IPS-NIHi7 (cell line): Measurements from ENCODE around the gene ASCL1.

Experiments used
- DNase-seq: peaks from one replicate; pipeline ENCODE4 v3.0.0; 2012; ENCODE audit warnings: mixed read lengths; ENCODE audit errors: extremely low spot score

The ASCL1 gene

DNA sequence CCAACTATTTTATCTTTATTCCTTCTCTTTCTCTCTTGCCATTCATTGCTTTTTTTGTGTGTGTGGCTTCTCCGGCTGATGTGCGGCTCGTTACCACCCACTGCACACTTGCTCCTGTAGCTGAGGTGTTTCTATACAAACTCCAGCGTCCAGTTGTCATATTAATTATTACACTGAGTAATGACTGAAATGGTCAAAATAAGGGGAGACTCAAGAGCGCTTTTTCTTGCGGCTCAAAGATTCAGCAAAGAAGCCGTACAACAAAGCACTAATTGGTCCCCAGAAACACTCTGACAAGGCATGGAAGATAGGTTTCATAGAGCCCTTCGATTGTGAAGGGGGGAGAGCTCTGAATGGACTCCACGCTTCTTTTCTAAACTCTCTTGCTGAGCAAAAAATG, 5.6 kb upstream of the ASCL1 start:
- DNase-seq: no peak

DNA sequence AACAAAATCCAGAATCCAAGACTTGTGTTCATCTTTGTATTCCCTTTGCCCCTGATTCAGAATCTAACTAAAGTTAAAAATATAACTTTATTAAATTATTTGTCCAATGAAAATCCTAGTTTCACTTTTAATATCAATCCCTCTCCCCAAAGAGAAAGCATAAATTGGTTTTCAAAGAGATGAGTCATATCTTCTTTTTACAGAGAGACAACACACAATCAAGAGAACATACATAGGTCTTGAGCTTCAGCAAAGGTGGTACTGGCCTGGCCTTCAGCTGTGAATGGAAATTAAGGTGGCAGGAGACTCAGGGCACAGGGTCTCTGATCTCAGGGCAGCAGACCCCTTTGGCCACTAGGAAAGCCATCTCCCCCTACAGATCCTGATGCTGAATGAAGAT, 4.3 kb upstream of the ASCL1 start:
- DNase-seq: no peak

DNA sequence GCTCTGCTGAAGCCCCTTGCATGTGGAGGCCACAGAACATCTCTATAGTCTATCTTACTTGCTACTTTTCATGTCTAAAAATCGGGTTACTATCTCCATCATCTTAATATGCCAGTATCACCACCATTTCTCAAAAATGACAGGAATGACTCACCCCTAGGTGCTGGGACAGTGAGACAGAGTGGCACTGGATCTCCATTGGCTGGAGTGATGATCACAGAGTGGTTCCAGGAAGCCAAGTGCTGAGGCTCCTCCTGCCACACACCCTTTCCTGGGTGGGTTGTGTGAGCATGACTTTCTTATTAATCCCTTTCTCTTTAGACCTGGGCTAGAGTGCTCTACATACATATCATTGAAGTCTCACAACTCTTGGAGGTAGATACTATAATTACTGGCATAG, 3.3 kb upstream of the ASCL1 start:
- DNase-seq: no peak

DNA sequence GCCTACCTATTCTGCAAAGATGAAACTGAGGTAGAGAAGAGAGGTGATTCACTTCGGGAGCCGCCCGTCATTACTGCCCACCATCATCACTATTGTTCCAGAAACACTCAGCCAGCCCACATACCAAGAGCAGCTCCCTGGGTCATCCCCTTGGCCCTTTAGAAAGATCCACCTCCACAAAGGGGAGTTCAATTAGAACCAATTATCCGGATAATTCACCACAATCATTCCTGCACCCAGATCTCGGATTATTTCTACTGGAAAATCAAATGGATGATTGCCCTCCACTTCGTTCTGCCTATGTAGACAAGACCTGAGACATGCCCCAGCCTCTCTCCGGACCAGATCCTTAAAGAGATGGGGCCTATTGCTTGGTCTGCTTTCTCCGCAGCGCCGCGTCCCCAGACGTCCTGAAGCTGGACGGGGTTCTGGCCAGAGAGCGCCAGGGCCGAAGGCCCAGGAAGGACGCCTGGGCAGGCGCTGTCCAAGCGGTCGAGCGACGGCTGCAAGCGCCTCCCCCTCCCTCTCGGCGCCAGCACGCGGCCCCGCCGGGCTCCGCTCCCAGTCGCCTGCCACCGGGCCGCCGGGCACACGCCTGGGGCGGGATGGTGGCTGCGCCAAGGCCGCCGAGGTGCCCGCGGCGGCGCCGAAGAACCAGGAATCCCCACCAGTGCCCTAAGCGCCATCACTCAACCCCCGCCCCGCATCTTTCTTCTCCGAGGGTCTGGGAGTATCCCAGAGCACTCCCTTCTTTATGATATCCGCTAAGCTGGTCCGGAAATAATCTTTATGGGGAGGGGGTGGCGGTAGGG, 1.3 kb upstream of the ASCL1 start:
- DNase-seq: peak; percentile 53

DNA sequence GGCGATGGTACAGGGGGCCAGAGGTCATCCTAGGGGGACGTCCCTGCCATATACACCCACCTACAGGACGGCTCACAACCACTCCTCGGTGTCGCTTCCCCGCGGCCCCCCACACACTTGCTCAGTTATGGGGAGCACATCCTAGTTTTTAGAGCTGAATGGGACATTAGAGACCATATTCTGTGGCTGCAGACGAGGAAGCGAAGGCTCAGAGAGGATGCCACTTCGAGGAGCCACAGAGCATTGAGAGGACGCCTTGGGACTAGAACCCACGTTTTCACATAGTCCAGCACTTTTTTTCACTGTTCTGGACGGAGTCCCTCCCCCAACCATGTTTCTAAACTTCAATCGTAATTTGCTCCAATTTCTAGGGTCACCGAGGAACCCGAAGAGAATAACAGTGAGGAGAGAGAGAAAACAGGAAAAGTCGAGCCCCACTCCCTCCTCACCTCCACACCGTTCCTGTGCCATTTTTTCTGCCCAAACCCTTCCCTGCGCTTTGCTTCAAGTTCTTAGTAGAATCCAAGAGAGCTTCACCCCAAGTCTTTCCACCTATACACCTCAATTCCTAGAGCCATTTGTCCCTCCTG, 641 bp upstream of the ASCL1 start:
- no peak for DNase-seq

DNA sequence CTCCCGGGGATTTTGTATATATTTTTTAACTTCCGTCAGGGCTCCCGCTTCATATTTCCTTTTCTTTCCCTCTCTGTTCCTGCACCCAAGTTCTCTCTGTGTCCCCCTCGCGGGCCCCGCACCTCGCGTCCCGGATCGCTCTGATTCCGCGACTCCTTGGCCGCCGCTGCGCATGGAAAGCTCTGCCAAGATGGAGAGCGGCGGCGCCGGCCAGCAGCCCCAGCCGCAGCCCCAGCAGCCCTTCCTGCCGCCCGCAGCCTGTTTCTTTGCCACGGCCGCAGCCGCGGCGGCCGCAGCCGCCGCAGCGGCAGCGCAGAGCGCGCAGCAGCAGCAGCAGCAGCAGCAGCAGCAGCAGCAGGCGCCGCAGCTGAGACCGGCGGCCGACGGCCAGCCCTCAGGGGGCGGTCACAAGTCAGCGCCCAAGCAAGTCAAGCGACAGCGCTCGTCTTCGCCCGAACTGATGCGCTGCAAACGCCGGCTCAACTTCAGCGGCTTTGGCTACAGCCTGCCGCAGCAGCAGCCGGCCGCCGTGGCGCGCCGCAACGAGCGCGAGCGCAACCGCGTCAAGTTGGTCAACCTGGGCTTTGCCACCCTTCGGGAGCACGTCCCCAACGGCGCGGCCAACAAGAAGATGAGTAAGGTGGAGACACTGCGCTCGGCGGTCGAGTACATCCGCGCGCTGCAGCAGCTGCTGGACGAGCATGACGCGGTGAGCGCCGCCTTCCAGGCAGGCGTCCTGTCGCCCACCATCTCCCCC, 777 bp downstream of the ASCL1 start:
- peak; percentile 53 for DNase-seq

DNA sequence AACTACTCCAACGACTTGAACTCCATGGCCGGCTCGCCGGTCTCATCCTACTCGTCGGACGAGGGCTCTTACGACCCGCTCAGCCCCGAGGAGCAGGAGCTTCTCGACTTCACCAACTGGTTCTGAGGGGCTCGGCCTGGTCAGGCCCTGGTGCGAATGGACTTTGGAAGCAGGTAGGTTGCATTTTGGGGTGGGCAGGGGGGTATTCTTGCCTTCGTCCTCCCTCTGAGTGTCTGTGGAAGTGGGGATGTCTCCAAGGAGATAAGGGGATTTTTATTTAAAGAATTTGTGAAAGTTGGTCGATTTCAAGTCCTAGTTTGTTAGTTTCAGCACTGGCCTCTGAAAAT, 1.3 kb downstream of the ASCL1 start:
- DNase-seq: no peak

DNA sequence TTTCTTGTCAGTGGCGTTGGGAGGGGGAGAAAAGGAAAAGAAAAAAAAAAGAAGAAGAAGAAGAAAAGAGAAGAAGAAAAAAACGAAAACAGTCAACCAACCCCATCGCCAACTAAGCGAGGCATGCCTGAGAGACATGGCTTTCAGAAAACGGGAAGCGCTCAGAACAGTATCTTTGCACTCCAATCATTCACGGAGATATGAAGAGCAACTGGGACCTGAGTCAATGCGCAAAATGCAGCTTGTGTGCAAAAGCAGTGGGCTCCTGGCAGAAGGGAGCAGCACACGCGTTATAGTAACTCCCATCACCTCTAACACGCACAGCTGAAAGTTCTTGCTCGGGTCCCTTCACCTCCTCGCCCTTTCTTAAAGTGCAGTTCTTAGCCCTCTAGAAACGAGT, 1.9 kb downstream of the ASCL1 start:
- DNase-seq: no peak

DNA sequence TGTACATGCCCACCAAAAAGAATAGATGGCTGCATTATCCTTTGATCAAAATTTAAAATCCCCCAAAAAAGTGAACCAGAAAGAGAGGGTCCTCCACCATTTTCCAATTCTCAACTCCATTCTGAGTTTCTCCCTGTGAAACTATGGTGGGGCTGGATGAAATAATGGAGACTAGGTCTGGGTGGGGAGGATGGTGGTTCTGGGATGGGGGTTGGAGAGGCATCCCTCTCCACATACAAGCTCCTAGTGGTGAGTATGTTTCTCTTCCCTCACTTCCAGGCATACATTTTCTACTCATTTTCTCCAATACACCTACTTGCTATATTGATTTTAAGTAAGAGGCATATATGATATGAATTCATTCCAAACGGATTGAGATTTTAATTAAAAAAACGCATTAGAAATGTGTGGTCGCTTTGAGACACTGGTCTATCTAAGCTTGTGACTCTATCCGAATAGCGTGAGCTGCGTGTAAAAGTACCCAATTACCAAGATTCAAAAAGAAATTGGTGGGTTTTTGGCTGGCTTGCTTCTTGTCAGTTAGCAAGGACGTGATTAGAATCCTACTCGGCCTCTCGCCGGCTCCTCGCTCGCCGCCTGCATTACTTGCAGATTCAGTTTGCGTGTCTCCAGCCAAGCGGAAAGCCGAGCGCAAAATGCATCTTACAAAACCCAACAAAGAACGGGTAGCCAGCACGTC, 3.4 kb downstream of the ASCL1 start:
- no peak for DNase-seq

DNA sequence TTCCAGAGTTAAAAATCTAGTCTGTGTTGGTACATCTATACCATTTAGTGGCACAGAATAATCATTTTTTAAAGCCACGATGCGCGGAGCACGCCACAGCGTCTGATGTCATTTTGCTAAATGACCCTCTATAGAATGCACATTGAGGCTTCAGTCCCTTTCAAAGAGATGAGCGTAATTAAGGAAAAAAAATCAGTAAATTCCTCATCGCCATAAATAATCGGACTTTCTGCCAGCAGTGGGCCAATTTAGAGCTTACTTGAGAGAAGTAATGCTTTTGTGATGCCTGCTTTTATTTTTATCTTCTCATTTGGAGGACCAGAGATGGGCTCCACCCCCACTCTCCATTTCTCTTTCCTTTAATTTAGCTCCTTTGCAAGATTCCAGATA, 4.0 kb downstream of the ASCL1 start:
- DNase-seq: no peak

DNA sequence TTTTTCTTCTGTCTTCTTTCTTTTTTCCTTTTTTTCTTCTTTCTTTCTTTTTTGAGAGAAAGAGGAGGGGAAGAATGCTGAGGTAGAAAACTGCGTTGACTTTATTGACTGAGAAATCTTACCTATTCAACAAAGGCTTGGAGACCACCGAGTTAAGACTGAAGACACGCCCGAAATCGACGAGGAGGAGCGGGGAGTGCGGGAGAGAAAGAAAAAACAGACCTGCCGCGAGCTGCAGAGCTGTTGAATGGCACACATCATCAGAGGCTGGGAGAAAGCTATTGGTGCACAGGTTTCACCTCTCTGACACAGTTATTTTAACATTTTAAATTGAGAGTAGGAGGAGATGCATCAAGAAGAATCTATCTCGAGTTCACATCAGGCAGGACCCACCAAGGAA, 5.1 kb downstream of the ASCL1 start:
- no peak for DNase-seq

DNA sequence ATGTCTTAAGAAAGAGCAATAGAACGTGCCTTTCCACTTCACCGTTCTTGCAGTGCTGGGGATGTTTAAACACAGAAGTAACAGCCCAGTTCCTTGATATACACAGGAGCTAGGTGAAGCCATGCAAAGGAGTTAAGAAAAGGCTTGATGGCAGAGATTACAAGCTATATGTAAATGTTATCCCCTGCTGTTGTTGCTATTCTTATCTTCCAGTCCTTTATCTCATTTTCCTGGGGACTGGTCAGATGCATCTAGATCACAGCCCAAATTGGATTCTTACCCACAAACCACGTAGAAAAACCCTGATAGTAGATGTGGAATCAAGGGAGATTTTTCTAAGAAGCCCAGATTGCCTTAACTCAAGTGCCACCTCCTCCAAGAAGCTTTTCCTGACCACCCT, 5.5 kb downstream of the ASCL1 start:
- DNase-seq: no peak

DNA sequence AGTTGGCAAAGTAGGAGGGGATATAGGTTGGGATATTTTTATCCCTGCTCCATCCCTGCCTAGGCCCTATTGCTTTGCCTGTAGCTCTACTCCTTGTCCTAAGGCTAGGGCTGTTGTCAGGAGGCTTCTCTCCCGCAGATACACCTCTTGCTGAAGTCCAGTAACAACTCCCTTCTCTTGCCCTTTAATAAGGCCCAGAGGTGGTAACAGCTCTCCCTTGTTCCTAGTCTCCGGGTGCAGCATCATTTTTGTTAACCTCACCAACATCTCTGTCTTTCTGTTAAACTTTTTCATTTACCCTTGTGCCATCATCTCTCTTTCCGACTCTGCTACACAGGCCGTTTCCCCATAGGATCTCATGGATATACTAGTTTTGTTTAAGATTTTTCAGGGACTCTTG, 6.3 kb downstream of the ASCL1 start:
- no peak for DNase-seq

DNA sequence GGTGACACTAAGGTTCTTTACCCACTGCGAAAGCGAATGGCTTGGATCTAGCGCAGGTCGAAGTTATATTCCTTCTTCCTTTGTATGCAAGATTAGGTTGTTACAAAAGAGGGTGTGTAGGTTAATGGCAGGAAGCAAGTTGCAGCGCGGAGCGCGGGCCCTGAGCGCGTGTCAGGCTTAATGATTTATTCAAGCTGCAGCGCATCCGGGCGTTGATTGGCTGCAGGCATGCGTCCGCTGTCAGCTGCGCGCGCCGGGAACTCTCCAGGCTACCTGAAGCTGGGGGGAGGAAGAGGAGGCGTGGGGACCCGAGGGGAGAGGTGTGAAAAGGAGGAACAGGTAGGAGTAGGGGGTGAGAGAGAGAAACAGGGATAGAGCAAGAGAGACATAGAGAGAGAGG, 7.4 kb downstream of the ASCL1 start:
- DNase-seq: peak; percentile 53

DNA sequence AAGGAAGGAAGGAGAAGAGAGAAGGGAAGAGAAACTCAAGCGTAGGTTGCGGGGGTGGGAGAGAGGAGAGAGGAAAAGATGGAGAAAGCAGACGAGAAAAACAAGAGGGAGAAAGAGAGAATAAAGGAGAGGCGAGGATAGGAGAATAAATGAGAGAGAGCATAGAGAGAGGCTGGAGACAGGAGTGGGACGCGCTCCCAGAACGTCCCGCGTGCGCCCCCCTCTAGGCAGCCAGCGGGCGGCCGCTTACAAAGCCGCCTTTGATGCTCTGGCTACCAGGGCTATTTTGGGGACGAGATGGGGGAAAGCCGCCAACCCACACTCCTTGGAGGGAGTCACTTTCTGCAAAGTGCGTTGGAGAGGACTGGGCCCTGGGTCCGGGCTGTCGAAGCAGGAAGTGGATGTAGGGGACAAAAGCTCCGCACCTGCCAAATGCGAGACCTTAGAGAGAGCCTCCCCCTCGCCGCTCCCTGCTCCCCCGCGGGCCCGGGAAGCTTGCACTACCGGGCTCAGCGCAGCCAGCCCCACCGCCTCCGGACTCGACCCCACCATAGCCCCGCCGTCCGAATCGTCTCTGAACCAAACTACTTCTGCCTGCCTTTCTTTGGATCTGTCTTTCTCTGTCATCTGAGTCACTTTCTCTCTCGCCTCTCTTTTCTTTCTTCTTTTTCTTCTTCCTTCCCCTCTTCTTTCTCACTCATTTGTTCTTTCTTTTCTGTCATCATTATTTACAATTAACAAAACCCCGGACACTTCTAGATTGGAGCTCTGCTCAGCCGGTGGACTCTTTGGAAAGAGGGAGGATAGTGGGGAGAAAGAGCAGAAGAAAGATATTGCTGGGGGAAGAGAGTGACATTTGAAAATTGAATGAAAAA, 8.0 kb downstream of the ASCL1 start:
- DNase-seq: peak; percentile 34

DNA sequence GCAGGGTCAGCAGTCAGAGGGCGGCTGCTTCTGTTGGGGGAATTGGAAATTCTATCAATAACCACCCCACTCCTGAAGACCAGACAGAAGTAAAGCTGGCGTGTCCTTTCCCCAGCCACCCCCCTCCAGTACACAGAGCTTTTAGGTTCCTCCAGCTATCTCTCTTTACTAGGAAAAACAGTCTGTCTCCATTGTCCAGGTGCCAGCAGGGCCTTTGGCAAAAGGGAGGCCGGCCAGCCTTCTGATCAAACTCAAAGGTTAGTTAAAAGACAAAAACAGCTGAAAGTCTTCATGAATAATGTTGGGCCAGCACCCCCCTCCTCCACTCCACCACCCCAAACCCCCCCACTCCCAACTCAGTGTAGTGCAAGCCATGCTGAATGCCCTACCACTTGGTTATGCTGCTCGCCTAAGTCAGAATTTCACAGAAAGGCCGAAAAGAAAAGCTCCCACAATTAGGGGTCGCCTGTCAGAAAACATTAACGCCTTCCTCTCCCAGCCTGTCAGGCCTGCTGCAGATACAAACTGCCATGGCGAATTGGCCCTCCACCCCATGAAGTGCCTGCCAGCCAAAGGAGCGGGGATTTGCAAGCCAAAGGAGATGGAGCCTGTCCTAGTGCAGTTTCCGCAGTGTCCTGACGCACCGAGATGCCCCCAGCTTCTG, 8.9 kb downstream of the ASCL1 start:
- DNase-seq: no peak

DNA sequence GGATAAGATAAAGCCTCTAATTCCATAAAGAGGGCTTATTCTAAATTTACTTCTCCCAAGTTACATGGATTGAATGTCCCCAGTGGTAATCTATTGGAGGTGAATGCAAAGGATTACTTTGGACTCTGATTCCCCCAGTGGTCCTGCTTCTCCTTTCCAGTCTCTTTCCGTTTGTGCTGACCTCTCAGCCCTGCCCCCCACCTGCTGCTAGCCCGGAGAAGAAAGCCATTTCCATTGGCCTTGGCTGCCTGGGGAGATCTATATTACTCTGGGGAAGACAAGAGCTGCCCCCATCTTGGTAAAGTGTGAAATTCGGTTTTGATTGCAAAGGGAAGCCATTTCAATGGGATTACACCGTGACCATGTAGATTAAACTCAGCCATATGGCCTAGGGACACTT, 13.3 kb downstream of the ASCL1 start:
- no peak for DNase-seq

DNA sequence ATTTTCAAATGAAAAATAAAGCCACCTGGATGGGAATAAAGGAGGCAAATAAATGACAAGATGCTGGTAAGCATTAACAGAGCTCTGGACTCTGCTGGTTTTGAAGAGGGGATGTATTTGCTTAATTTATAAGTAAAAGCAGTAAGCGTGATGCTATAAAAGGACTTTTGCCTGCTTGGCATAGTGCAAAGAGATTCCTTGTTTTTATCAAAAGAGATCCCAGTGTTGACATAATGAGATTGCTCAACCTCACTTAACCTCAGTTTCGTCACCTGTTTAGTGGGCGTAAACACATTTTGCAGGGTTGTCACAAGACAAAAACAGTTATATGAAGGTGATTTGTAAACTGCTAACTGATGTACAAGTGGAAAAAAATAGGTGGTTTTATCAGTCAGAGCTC, 13.8 kb downstream of the ASCL1 start:
- no peak for DNase-seq

DNA sequence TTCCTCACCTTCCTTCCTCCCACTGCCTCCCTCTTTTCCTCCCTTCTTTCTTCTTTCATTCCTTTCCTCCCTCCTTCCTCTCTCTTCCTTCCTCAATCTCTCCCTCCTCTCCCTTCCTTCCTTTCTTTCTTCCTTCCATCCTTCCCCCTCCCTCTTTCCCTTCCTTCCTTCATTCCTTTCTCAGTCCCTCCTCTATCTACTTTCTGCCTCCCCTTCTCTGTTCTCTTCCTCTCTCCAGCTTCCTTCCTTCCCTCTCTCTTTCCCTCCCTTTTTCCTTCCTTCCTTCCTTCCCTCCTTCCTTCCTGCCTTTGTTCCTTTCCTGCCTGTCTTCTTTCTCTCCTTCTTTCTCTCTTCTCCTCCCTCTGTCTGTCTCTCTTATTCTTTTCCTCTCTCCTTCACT, 16.1 kb downstream of the ASCL1 start:
- DNase-seq: no peak

DNA sequence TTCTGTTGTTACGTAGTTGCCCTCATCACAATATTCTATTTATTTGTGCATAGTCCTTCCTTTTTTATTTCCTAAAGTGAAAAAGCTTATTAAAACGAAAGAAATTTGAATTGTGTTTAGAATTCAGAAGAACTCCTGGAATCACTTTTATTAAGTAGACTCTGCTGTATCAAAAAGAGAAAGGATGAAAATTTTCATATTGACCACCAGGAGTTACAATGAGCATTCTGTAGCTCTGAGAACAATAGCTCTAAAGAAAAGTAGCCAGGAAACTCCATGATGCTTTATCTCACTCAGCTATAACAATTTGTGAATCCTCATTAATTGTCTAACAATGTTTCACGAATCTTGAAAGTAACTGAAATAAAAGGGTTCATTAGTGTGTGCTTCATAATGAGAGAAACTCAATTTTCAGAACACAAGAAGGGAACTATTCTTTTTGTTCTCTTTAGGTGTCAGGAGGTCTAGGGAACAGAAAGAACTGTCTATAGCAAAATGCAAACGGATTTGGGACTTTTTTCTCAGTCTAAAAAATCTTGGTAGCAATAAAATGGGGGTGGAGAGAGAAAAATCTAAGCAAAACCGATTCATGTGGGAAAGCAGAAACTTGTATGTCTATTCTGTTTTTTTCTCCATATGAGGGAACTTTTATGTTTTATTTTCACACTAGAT, 19.3 kb downstream of the ASCL1 start:
- DNase-seq: no peak
